Tibial nerve (tissue), 4 donors: ENCODE data around the gene ILF3. TPM values are rescaled to one million over a fixed set of nuclear protein-coding genes. Genes with fewer than 3 reads are reported as not detected.

ENCODE experiments used
- DNase-seq, 2 donors: peaks; one replicate each; pipeline ENCODE4 v3.0.0-alpha.2; 2019; ENCODE audit warnings: low spot score in 2 of 2
- H3K27ac ChIP-seq, 4 donors: fragments of 200-600 bp; sonication (generic) in 3 of 4; one replicate each; pipeline ENCODE4 v1.5.1; 2017 to 2019; ENCODE audit warnings: mild to moderate bottlenecking in 1 of 4
- H3K27me3 ChIP-seq, 2 donors: fragments of 200-600 bp; sonication (generic) in 1 of 2; one replicate each; pipeline versions ENCODE4 v1.5.1 to v1.6.0; 2017 to 2019
- H3K36me3 ChIP-seq, 3 donors: fragments of 200-600 bp; sonication (generic); one replicate each; pipeline ENCODE4 v1.5.1; 2018 to 2019
- H3K4me1 ChIP-seq, 4 donors: fragments of 200-600 bp; sonication (generic) in 3 of 4; one replicate each; pipeline ENCODE4 v1.5.1; 2017 to 2019
- H3K4me3 ChIP-seq, 4 donors: fragments of 200-600 bp; sonication (generic) in 3 of 4; one replicate each; pipeline ENCODE4 v1.5.1; 2017 to 2019; ENCODE audit warnings: mild to moderate bottlenecking in 1 of 4, moderate library complexity in 1 of 4
- H3K9me3 ChIP-seq, 4 donors: fragments of 200-600 bp; sonication (generic) in 3 of 4; one replicate each; pipeline ENCODE4 v1.5.1; 2017 to 2019
- EP300 ChIP-seq, 2 donors: sonication (generic); formaldehyde crosslinking; IDR thresholded peaks; one replicate each; pipeline ENCODE4 v1.6.1; 2017; ENCODE audit warnings: antibody characterized with exemption in 2 of 2, mild to moderate bottlenecking in 1 of 2
- POLR2A ChIP-seq, 2 donors: fragments of 450-650 bp; IDR thresholded peaks; one replicate each; pipeline ENCODE4 v1.6.1; 2017; ENCODE audit warnings: antibody characterized with exemption in 2 of 2, mild to moderate bottlenecking in 2 of 2, moderate library complexity in 2 of 2
- WGBS, 2 donors: methylation state at CpG; one replicate each; pipeline ENCODE4 v1.1.5; 2018; 5-methylcytosine and 5-hydroxymethylcytosine counted together
- total RNA-seq, 4 donors: library from RNA; depleted of rRNA; stranded (reverse); fragments of >200 nt; gene quantifications; one replicate each; pipeline ENCODE4 v1.1.0, GENCODE V29; 2016
- TF ChIP-seq, protein P1 (sequence below), 5 experiments: fragments of 200-600 bp in 3 of 5; fragments of 450-650 bp in 2 of 5; sonication (generic) in 3 of 5; IDR thresholded peaks; one replicate each; pipeline ENCODE4 v1.5.1; 2016 to 2019; ENCODE audit warnings: antibody characterized with exemption in 5 of 5, mild to moderate bottlenecking in 3 of 5, moderate library complexity in 2 of 5

ILF3 gene
- total RNA-seq, 4 donors from 2014 or later, result 109 to 166 (median 127) TPM

DNA sequence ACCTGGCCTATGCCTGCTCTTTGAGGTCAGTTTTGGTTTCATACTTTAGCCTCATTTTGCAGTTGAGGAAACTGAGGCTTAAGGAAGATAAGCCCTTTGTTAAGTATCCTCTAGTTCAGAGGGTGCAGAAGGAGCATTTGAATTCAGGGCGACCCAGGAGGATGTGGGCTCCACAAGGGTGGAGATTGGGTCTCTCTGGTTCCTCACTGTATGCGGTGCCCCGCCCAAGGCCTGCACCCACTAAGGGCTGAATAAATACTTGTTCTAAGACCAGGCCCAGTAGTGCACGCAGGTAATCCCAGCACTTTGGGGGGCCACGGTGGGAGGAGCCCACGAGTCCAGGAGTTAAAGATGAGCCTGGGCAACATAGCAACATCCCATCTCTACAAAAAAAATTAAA, 29.6 kb upstream of the ILF3 start:
- TF ChIP-seq EP300 (IDR thresholded peaks at IDR 0.05) (no peak), POLR2A (IDR thresholded peaks at IDR 0.05) (no peak)
- TF ChIP-seq, protein P1, sequence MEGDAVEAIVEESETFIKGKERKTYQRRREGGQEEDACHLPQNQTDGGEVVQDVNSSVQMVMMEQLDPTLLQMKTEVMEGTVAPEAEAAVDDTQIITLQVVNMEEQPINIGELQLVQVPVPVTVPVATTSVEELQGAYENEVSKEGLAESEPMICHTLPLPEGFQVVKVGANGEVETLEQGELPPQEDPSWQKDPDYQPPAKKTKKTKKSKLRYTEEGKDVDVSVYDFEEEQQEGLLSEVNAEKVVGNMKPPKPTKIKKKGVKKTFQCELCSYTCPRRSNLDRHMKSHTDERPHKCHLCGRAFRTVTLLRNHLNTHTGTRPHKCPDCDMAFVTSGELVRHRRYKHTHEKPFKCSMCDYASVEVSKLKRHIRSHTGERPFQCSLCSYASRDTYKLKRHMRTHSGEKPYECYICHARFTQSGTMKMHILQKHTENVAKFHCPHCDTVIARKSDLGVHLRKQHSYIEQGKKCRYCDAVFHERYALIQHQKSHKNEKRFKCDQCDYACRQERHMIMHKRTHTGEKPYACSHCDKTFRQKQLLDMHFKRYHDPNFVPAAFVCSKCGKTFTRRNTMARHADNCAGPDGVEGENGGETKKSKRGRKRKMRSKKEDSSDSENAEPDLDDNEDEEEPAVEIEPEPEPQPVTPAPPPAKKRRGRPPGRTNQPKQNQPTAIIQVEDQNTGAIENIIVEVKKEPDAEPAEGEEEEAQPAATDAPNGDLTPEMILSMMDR (IDR thresholded peaks at IDR 0.05), result no peak
- 72 to 81% methylated on average over 6 of the region's 6 CpGs for WGBS, 2 donors
- Histone ChIP-seq H3K9me3 (no peaks in the 10 kb centered on the region), H3K27me3 (no peaks in the 10 kb centered on the region), H3K27ac (peak overlapping the region; percentile 92 to 97 (median 94)), H3K4me3 (peak overlapping the region in 2 of 4 donors; percentile 36 to 62), H3K36me3 (peaks cover 0 to 33% (median 7%) of the 10 kb centered on the region in 3 donors), H3K4me1 (peaks cover 0 to 74% (median 6%) of the 10 kb centered on the region in 4 donors)
- DNase-seq, result no peak

DNA sequence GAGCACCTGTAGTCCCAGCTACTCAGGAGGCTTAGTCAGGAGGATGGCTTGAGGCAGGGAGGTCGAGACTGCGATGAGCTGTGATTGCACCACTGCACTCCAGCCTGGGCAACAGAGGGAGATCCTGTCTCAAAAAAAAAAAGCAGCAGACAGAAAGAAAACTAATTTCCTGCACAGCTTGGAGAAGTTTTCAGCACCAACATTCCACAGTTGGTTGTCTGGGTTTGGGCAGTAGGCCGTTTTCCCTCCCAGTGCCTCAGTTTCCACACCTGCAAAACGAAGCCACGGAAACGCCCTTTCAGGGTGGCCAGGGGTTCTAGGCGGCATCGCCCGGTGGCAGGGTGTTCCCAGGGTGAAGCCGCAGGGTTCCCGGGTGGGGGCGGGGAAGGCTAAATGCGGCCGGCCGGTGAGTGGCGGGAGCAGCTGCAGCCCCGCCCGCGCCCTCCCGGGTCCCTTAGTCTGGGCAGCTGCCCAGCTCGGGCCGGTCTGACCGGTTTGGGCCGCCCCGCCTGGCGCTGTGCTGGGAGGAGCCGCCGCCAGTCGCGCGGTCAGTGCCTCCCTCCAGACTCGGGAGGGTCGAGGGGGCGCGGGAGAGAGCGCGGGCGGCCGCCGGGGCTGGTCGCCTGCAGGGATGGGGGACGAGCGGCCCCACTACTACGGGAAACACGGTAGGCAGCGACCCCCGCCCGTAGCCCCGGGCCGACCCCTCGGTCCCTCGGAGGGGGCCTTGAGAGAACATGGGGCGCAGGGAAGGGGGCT, 29.0 kb upstream of the ILF3 start, which contains the start of gene SLC44A2:
SLC44A2 (plus strand) TSS at position 551 of the 759 bp plus-strand sequence; CDS start at position 632, 81 bp downstream.
- Histone ChIP-seq H3K9me3 (no peaks in the 10 kb centered on the region), H3K36me3 (peaks cover 3 to 39% (median 7%) of the 10 kb centered on the region in 3 donors), H3K4me3 (peak within 1 kb of the TSS; percentile 36 to 63 (median 58)), H3K27ac (peak within 1 kb of the TSS; percentile 92 to 97 (median 94)), H3K27me3 (no peaks in the 10 kb centered on the region), H3K4me1 (peaks cover 0 to 68% (median 6%) of the 10 kb centered on the region in 4 donors)
- peak in 1 of 2 donors; percentile 94 for TF ChIP-seq EP300 (IDR thresholded peaks at IDR 0.05)
- TF ChIP-seq, protein P1 (IDR thresholded peaks at IDR 0.05), result peak in 1 of 5 experiments; percentile 32
- TF ChIP-seq POLR2A (IDR thresholded peaks at IDR 0.05), result peak; percentile 72 to 77
- DNase-seq, result peak; percentile 61 to 75
- 13 to 17% methylated on average over 9 to 33 of the region's 53 CpGs for WGBS, 2 donors

DNA sequence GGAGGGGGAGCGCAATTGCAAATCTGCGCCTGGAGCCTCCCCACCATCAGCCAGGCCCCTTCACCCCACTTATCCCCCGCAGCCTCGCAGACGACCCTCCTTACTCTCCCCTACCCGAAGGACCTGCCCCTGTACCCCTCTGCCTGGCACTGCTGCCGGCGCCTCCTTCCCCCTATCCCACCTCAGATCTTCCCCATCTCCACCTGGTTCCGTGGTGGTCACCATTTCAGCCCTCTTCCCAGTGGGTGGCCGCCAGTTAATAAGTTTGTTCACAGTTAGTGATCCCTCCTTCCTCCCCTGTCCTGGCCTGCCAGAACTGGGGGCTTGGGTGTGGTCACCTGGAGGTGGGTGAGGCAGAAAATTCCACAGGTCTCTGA, 28.4 kb upstream of the ILF3 start:
- H3K9me3 ChIP-seq, result no peaks in the 10 kb centered on the region
- peaks cover 0 to 62% (median 6%) of the 10 kb centered on the region in 4 donors for H3K4me1 ChIP-seq
- H3K27me3 ChIP-seq, result no peaks in the 10 kb centered on the region
- H3K4me3 ChIP-seq, result peak overlapping the region; percentile 36 to 63 (median 58)
- peak overlapping the region; percentile 92 to 97 (median 94) for H3K27ac ChIP-seq
- DNase-seq, result no peak
- peaks cover 4 to 45% (median 7%) of the 10 kb centered on the region in 3 donors for H3K36me3 ChIP-seq
- 15 to 22% methylated on average over 10 of the region's 10 CpGs for WGBS, 2 donors
- no peak for TF ChIP-seq POLR2A (IDR thresholded peaks at IDR 0.05)
- TF ChIP-seq EP300 (IDR thresholded peaks at IDR 0.05), result no peak
- TF ChIP-seq, protein P1 (IDR thresholded peaks at IDR 0.05), result no peak

DNA sequence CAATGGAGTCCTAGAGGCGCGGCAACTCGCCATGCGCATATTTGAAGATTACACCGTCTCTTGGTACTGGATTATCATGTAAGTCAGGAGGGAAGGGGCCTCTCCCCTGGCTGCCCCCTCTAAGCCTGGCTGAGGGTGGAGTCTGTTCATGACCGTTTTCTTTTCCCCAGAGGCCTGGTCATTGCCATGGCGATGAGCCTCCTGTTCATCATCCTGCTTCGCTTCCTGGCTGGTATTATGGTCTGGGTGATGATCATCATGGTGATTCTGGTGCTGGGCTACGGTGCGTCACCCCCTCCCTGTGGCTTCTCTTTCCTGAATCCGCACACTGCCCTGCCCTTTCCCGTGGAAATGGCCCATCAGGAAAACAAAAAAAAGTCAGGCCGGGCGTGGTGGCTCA, 22.3 kb upstream of the ILF3 start:
- peaks cover 0 to 28% (median 3%) of the 10 kb centered on the region in 4 donors for H3K4me1 ChIP-seq
- no peak overlapping the region for H3K27ac ChIP-seq
- no peaks in the 10 kb centered on the region for H3K9me3 ChIP-seq
- H3K36me3 ChIP-seq, result peaks cover 4 to 98% (median 34%) of the 10 kb centered on the region in 3 donors
- DNase-seq, result no peak
- 81 to 84% methylated on average over 13 to 14 of the region's 14 CpGs for WGBS, 2 donors
- TF ChIP-seq, protein P1 (IDR thresholded peaks at IDR 0.05), result no peak
- TF ChIP-seq EP300 (IDR thresholded peaks at IDR 0.05) (no peak), POLR2A (IDR thresholded peaks at IDR 0.05) (no peak)
- H3K4me3 ChIP-seq, result no peak overlapping the region
- no peaks in the 10 kb centered on the region for H3K27me3 ChIP-seq

DNA sequence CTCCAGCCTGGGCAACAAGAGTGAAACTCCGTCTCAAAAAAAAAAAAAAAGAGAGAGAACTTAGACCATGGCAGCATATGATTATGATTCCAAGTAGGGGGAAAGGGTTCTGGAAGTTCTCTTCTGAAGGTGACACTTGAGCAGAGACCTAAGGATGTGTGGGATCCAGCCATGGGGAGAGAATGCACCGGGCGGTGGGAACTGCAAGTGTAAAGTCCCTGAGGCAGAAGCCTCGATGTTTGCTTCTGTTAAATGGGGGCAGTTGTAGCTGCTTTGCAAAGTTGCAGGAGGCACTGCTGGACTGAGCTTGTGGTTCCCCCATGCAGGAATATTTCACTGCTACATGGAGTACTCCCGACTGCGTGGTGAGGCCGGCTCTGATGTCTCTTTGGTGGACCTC, 19.7 kb upstream of the ILF3 start:
- no peak overlapping the region for H3K27ac ChIP-seq
- TF ChIP-seq EP300 (IDR thresholded peaks at IDR 0.05) (no peak), POLR2A (IDR thresholded peaks at IDR 0.05) (no peak)
- TF ChIP-seq, protein P1 (IDR thresholded peaks at IDR 0.05), result no peak
- peaks cover 5 to 99% (median 48%) of the 10 kb centered on the region in 3 donors for H3K36me3 ChIP-seq
- H3K9me3 ChIP-seq, result no peaks in the 10 kb centered on the region
- no peak for DNase-seq
- 91 to 93% methylated on average over 7 of the region's 7 CpGs for WGBS, 2 donors
- H3K27me3 ChIP-seq, result no peaks in the 10 kb centered on the region
- H3K4me1 ChIP-seq, result peaks cover 0 to 20% (median 3%) of the 10 kb centered on the region in 4 donors
- H3K4me3 ChIP-seq, result no peak overlapping the region
